H9 (cell line): ENCODE data around the gene GTF2A1. TPM values are rescaled to one million over a fixed set of nuclear protein-coding genes. Genes with fewer than 3 reads are reported as not detected.

Source experiments
- DNase-seq: peaks from one replicate; pipeline ENCODE4 v3.0.0-alpha.2; 2017
- H2AFZ ChIP-seq: one replicate; pipeline ENCODE4 v1.6.1; 2013; ENCODE audit warnings: mild to moderate bottlenecking, low read length, control low read depth, moderate library complexity
- H2AK5ac ChIP-seq: 2 replicates; pipeline ENCODE4 v1.6.1; 2013; ENCODE audit warnings: low read length, control low read depth, mixed read lengths; ENCODE audit not compliant: insufficient read length
- H2BK120ac ChIP-seq: one replicate; pipeline ENCODE4 v1.6.1; 2013; ENCODE audit warnings: low read depth, mild to moderate bottlenecking, low read length, control low read depth, inconsistent platforms; ENCODE audit not compliant: poor library complexity, severe bottlenecking
- H2BK12ac ChIP-seq: 2 replicates; pipeline ENCODE4 v1.6.1; 2013; ENCODE audit warnings: low read length, control low read depth, mixed read lengths, low read depth; ENCODE audit not compliant: insufficient read length
- H2BK15ac ChIP-seq: 2 replicates; pipeline ENCODE4 v1.6.1; 2013; ENCODE audit warnings: low read depth, low read length, control low read depth
- H2BK20ac ChIP-seq: one replicate; pipeline ENCODE4 v1.6.1; 2013; ENCODE audit warnings: low read depth, mild to moderate bottlenecking, low read length, control low read depth, inconsistent platforms; ENCODE audit not compliant: poor library complexity, severe bottlenecking
- H2BK5ac ChIP-seq: 2 replicates; pipeline ENCODE4 v1.6.1; 2013; ENCODE audit warnings: low read length, control low read depth, mixed read lengths; ENCODE audit not compliant: insufficient read length
- H3K14ac ChIP-seq: 2 replicates; pipeline ENCODE4 v1.6.1; 2013; ENCODE audit warnings: low read length, control low read depth; ENCODE audit not compliant: insufficient read depth
- H3K18ac ChIP-seq: 2 replicates; pipeline ENCODE4 v1.6.1; 2013; ENCODE audit warnings: low read depth, mild to moderate bottlenecking, mixed read lengths, low read length, control low read depth; ENCODE audit not compliant: insufficient read length
- H3K23ac ChIP-seq: 2 replicates; pipeline ENCODE4 v1.6.1; 2013; ENCODE audit warnings: low read length, control low read depth, mixed read lengths, low read depth; ENCODE audit not compliant: insufficient read length
- H3K23me2 ChIP-seq: 2 replicates; pipeline ENCODE4 v1.6.1; 2013; ENCODE audit warnings: low read depth, mild to moderate bottlenecking, mixed read lengths, low read length, control low read depth; ENCODE audit not compliant: insufficient read length, poor library complexity, severe bottlenecking
- H3K27ac ChIP-seq: 2 replicates; pipeline ENCODE4 v1.5.1; 2013; ENCODE audit warnings: low read length, control low read depth, mixed read lengths, low read depth; ENCODE audit not compliant: insufficient read length
- H3K27me3 ChIP-seq: 2 replicates; pipeline ENCODE4 v1.6.1; 2013; ENCODE audit warnings: low read length, control low read depth, inconsistent platforms; ENCODE audit not compliant: insufficient read depth
- H3K4ac ChIP-seq: 2 replicates; pipeline ENCODE4 v1.6.1; 2013; ENCODE audit warnings: low read depth, mild to moderate bottlenecking, control low read depth, inconsistent platforms, low read length, moderate library complexity
- H3K4me1 ChIP-seq: 2 replicates; pipeline ENCODE4 v1.6.1; 2013; ENCODE audit warnings: low read length, control low read depth, inconsistent platforms; ENCODE audit not compliant: insufficient read depth
- H3K4me2 ChIP-seq: 2 replicates; pipeline ENCODE4 v1.6.1; 2013; ENCODE audit warnings: low read length, control low read depth, mixed read lengths; ENCODE audit not compliant: insufficient read length, insufficient read depth
- H3K56ac ChIP-seq: 2 replicates; pipeline ENCODE4 v1.6.1; 2013; ENCODE audit warnings: low read depth, mild to moderate bottlenecking, mixed read lengths, low read length, control low read depth; ENCODE audit not compliant: insufficient read length
- H3K79me1 ChIP-seq: 2 replicates; pipeline ENCODE4 v1.6.1; 2013; ENCODE audit warnings: low read depth, mild to moderate bottlenecking, moderate library complexity, low read length, control low read depth, inconsistent platforms; ENCODE audit not compliant: insufficient read depth, poor library complexity, severe bottlenecking
- H3K79me2 ChIP-seq: 2 replicates; pipeline ENCODE4 v1.6.1; 2013; ENCODE audit warnings: low read length, control low read depth, inconsistent platforms; ENCODE audit not compliant: insufficient read depth
- H3K9ac ChIP-seq: 2 replicates; pipeline ENCODE4 v1.6.1; 2013; ENCODE audit warnings: low read length, control low read depth, mixed read lengths; ENCODE audit not compliant: insufficient read length; ENCODE audit errors: extremely low read depth
- H3K9me3 ChIP-seq: one replicate; pipeline ENCODE4 v1.6.1; 2013; ENCODE audit warnings: low read depth, low read length, inconsistent platforms; ENCODE audit not compliant: control insufficient read depth
- H3T11ph ChIP-seq: one replicate; pipeline ENCODE4 v1.6.1; 2013; ENCODE audit warnings: mild to moderate bottlenecking, low read length, control low read depth, inconsistent platforms
- H4K20me1 ChIP-seq: one replicate; pipeline ENCODE4 v1.6.1; 2013; ENCODE audit not compliant: control insufficient read depth, insufficient read length, insufficient read depth
- H4K5ac ChIP-seq: 2 replicates; pipeline ENCODE4 v1.6.1; 2013; ENCODE audit warnings: low read depth, mild to moderate bottlenecking, mixed read lengths, low read length, control low read depth; ENCODE audit not compliant: insufficient read length
- H4K8ac ChIP-seq: replicated peaks from 2 replicates; pipeline ENCODE4 v1.6.1; 2013; ENCODE audit warnings: low read length, control low read depth, mixed read lengths, low read depth; ENCODE audit not compliant: insufficient read length
- H4K91ac ChIP-seq: 2 replicates; pipeline ENCODE4 v1.6.1; 2013; ENCODE audit warnings: low read depth, mild to moderate bottlenecking, moderate library complexity, mixed read lengths, low read length, control low read depth; ENCODE audit not compliant: insufficient read length
- H3K27ac Mint-ChIP-seq, 3 experiments: 2 replicates in 2 of 3; 3 replicates in 1 of 3; pipeline ENCODE4 v1.8.0; 2020 to 2021; ENCODE audit warnings: mixed read lengths in 3 of 3, mild to moderate bottlenecking in 1 of 3, moderate library complexity in 1 of 3
- H3K27me3 Mint-ChIP-seq: 2 replicates; pipeline ENCODE4 v1.8.0; 2021; ENCODE audit warnings: low read depth, mild to moderate bottlenecking, moderate library complexity, mixed read lengths
- H3K36me3 Mint-ChIP-seq, 3 experiments: 2 replicates in 2 of 3; 3 replicates in 1 of 3; pipeline ENCODE4 v1.8.0; 2020 to 2021; ENCODE audit warnings: low read depth in 3 of 3, mixed read lengths in 3 of 3; ENCODE audit not compliant: insufficient read depth in 1 of 3
- H3K4me1 Mint-ChIP-seq, 2 experiments: 2 replicates each; pipeline ENCODE4 v1.8.0; 2020; ENCODE audit warnings: mixed read lengths in 2 of 2
- H3K4me3 Mint-ChIP-seq, 2 experiments: 2 replicates in 1 of 2; 3 replicates in 1 of 2; pipeline ENCODE4 v1.8.0; 2020 to 2021; ENCODE audit warnings: mild to moderate bottlenecking in 2 of 2, mixed read lengths in 2 of 2, moderate library complexity in 1 of 2
- H3K9me3 Mint-ChIP-seq, 2 experiments: 2 replicates in 1 of 2; 3 replicates in 1 of 2; pipeline ENCODE4 v1.8.0; 2020; ENCODE audit warnings: mild to moderate bottlenecking in 2 of 2, mixed read lengths in 2 of 2, moderate library complexity in 1 of 2
- WGBS: extraction: QIAGEN DNeasy Blood & Tissue Kit; methylation state at CpG from one replicate; pipeline ENCODE4 v1.1.7; 2013; ENCODE audit warnings: missing lambda C conversion rate, low lambda C conversion rate, mixed read lengths; ENCODE audit not compliant: insufficient read length; ENCODE audit errors: extremely low coverage; 5-methylcytosine and 5-hydroxymethylcytosine counted together
- total RNA-seq: library from RNA; stranded (reverse); gene quantifications from 2 replicates; pipeline ENCODE4 v1.2.1, GENCODE V29; 2021
- TF ChIP-seq, protein P1 (sequence below): fragments of 200-600 bp; sonication (generic); conservative IDR thresholded peaks from 3 replicates; pipeline ENCODE4 v1.8.0; 2021; ENCODE audit warnings: antibody characterized with exemption, mild to moderate bottlenecking

GTF2A1 gene
- total RNA-seq, 1 experiment from 2014 or later, result 43.0 TPM

DNA sequence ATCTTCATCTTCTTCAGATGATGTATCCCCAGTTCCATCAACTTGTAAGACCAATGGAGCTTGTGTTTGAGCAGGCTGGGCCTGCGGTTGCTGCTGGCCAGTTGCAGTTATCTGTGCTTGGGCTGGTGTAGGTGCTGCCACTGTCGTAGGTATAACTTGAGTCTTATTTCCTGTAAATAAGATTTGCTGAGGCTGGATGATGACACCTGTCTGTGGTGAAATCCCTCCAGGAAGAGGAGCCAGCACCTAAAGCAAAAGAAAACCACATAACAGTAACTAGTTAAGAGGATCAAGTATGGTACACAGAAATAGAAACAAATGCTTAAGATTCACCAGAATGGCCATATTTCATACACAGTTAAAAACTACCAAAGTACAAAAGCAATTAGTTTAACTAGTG lies 28.2 kb downstream of the GTF2A1 start:
- no peak overlapping the region for H2BK120ac ChIP-seq
- H3K4me2 ChIP-seq, result no peak overlapping the region
- no peaks in the 10 kb centered on the region for H3K4me1 ChIP-seq
- H2AFZ ChIP-seq, result no peak overlapping the region
- peaks cover 0 to 2% of the 10 kb centered on the region in 2 experiments; a peak in 2 of 4 replicates for H3K4me1 Mint-ChIP-seq
- H4K5ac ChIP-seq, result no peak overlapping the region
- H3T11ph ChIP-seq, result no peak overlapping the region
- peaks cover 38 to 83% (median 81%) of the 10 kb centered on the region in 3 experiments for H3K36me3 Mint-ChIP-seq
- TF ChIP-seq, protein P1, sequence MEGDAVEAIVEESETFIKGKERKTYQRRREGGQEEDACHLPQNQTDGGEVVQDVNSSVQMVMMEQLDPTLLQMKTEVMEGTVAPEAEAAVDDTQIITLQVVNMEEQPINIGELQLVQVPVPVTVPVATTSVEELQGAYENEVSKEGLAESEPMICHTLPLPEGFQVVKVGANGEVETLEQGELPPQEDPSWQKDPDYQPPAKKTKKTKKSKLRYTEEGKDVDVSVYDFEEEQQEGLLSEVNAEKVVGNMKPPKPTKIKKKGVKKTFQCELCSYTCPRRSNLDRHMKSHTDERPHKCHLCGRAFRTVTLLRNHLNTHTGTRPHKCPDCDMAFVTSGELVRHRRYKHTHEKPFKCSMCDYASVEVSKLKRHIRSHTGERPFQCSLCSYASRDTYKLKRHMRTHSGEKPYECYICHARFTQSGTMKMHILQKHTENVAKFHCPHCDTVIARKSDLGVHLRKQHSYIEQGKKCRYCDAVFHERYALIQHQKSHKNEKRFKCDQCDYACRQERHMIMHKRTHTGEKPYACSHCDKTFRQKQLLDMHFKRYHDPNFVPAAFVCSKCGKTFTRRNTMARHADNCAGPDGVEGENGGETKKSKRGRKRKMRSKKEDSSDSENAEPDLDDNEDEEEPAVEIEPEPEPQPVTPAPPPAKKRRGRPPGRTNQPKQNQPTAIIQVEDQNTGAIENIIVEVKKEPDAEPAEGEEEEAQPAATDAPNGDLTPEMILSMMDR, result no peak
- H2AK5ac ChIP-seq, result no peak overlapping the region
- H2BK15ac ChIP-seq, result no peak overlapping the region
- H3K18ac ChIP-seq, result no peak overlapping the region
- H4K20me1 ChIP-seq, result no peaks in the 10 kb centered on the region
- no peak overlapping the region for H2BK5ac ChIP-seq
- H3K9me3 ChIP-seq, result no peaks in the 10 kb centered on the region
- H3K27me3 ChIP-seq, result no peaks in the 10 kb centered on the region
- no peaks in the 10 kb centered on the region for H3K79me2 ChIP-seq
- no CpG with 5 or more reads among the region's 2 CpGs for whole genome bisulfite sequencing
- H3K4me3 Mint-ChIP-seq, result no peak overlapping the region
- H2BK12ac ChIP-seq, result no peak overlapping the region
- H3K9me3 Mint-ChIP-seq, result no peaks in the 10 kb centered on the region
- H3K9ac ChIP-seq, result no peak overlapping the region
- no peaks in the 10 kb centered on the region for H3K79me1 ChIP-seq
- no peak overlapping the region for H3K27ac Mint-ChIP-seq
- no peaks in the 10 kb centered on the region for H3K23me2 ChIP-seq
- H3K14ac ChIP-seq, result no peak overlapping the region
- no peak overlapping the region for H3K23ac ChIP-seq
- DNase-seq, result no peak
- no peak overlapping the region for H3K27ac ChIP-seq
- H3K56ac ChIP-seq, result no peak overlapping the region
- H4K91ac ChIP-seq, result no peak overlapping the region
- no peaks in the 10 kb centered on the region for H3K27me3 Mint-ChIP-seq
- no peak overlapping the region for H4K8ac ChIP-seq
- no peak overlapping the region for H2BK20ac ChIP-seq
- no peak overlapping the region for H3K4ac ChIP-seq
